Ishikawa (cell line): Measurements from ENCODE around the gene EGR4.

ENCODE experiments used
- CREB1 ChIP-seq: IDR thresholded peaks from 2 replicates; pipeline ENCODE4 v1.6.1; 2012; ENCODE audit warnings: low read depth
- EGR1 ChIP-seq: IDR thresholded peaks from 2 replicates; pipeline ENCODE4 v1.6.1; 2012
- EP300 ChIP-seq: IDR thresholded peaks from 2 replicates; pipeline ENCODE4 v1.6.1; 2012; ENCODE audit warnings: borderline replicate concordance
- FOXM1 ChIP-seq: IDR thresholded peaks from 2 replicates; pipeline ENCODE4 v1.6.1; 2012; ENCODE audit warnings: low read depth, borderline replicate concordance
- TAF1 ChIP-seq: IDR thresholded peaks from 2 replicates; pipeline ENCODE4 v1.6.1; 2012; ENCODE audit warnings: low read depth, mild to moderate bottlenecking
- TEAD4 ChIP-seq: IDR thresholded peaks from 2 replicates; pipeline ENCODE4 v1.6.1; 2012
- ZBTB7A ChIP-seq: IDR thresholded peaks from 2 replicates; pipeline ENCODE4 v1.6.1; 2012; ENCODE audit warnings: low read depth

DNA sequence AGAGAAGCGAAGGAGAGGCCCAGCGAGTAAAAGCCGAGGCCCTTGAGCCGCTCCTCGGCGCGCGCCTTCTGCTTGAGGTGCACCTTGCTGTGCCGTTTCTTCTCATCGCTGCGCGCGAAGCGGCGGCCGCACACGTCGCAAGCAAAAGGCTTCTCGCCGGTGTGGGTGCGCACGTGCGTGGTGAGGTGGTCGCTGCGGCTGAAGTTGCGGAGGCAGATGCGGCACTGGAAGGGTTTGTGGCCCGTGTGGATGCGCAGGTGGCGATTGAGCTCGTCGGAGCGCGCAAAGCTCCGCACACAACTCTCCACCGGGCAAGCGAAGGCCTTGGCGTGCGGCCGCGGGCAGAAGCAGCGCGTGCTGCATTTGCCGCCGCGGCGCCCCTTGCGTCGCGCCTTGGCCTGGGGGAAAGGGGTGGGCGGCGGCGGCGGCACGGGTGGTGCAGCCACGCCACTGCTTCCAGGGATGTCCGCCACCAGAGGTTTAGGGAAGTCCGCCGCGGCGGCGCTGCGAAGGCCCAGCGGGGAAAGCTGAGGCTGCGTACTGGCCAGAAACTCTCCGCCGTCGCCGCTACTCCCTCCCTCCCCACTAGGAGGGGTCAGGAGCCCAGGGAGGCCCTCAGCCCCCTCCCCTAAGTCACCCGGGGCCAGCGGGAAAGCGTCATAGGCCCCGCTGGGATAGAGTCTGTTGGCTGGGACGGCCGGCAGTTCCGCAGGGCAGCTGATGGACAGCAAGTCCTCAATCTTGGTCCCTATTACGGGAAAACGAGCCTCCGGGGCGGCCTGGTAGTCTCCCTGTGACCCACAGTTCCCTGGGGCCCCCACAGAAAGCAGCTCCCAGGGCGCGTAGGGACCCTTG, 1.7 kb downstream of the EGR4 start:
- TF ChIP-seq CREB1 (no peak), TEAD4 (no peak), EP300 (no peak), TAF1 (no peak), ZBTB7A (no peak), FOXM1 (no peak), EGR1 (no peak)
